SIG-M5 treated with dmso at 0.1 percent for 504 hours (cell line): ENCODE results near the gene ARHGAP45.
"Not testable (repeated sequence)": the region's sequence is repeated elsewhere in the genome, so short reads cannot be mapped to it uniquely, and the experiment has no call there.

ENCODE experiments used
- DNase-seq: peaks from one replicate; lab custom pipeline; 2025; ENCODE audit not compliant: unreplicated experiment; lab: John Stamatoyannopoulos, UW

The ARHGAP45 gene

DNA sequence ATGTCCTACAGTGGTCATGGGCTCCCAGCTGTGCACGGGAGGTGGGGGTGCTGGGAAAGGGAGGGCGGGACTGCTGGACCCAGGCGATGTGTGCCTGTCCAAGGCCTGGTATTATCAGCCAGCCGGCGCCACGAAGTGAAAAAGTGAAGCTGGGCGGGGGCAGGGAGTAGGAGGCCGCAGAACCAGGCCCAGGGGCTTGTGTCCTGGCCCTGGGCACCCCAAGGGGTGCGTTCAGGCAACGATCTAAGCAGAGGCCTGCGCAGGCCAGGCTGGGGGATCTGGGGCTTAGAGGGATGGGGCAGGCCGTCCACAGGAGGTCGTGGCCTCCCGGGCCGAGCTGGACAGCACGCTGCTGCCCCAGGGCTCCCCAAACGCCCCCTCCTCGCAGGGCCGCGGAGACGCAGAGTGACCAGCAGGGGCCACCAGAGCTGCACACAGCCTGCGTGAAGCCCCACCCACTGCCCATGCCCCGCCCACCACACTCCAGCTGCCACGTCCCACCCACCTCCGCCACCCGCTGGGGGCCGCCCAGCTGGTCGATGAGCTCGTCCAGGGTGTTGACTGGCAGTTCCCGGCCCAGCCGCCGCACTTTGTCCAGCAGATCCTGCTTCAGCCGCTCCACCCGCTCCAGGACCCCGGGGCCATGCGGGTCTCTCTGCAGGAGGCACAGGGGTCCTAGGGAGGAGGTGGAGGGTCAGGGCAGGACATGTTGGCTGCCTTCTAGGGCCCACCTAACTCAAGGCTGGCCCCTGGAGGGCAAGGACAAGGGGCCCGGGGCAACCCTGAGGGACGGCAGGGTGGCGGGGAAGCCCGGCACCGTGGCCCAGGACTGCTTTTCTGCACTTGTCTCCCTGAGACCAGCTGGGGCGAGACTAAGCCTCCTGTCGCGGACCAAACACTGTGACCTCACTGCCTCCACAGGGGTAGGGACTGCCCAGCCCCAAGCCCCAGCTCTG, 46.3 kb downstream of the ARHGAP45 start:
- DNase-seq = peak; percentile 73

DNA sequence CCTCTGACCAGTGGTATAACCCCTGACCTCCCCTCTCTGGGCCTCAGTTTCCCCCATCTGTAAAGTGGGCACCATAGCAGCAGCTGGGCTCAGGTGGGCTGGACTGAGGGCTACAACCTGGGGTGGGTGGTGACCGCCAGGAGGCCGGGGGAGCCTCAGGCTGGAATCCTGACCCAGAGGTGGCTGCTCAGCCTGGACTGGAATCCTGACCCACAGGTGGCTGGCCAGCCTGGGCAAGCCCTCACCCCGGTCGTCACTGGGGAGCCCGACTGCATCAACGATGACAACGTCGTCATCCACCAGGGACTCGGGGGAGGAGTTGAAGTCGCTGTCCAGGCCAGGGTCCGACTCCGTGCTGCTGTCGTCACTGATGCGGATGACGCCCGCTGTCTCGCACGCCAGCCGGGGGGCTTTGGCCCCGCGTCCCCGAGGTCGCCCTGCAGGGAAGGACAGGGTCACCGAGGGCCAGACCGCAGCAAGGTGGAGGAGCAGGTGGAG, 47.1 kb downstream of the ARHGAP45 start:
- no peak for DNase-seq

DNA sequence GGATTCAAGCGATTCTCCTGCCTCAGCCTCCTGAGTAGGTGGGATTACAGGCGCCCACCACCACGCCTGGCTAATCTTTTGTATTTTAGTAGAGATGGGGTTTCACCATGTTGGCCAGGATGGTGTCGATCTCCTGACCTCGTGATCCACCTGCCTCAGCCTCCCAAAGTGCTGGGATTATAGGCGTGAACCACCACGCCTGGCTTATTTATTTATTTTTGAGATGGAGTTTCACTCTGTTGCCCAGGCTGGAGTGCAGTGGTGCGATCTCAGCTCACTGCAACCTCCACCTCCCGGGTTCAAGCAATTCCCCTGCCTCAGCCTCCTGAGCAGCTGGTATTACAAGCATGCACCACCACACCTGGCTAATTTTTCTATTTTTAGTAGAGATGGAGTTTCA, 47.8 kb downstream of the ARHGAP45 start:
- DNase-seq = not testable (repeated sequence)

DNA sequence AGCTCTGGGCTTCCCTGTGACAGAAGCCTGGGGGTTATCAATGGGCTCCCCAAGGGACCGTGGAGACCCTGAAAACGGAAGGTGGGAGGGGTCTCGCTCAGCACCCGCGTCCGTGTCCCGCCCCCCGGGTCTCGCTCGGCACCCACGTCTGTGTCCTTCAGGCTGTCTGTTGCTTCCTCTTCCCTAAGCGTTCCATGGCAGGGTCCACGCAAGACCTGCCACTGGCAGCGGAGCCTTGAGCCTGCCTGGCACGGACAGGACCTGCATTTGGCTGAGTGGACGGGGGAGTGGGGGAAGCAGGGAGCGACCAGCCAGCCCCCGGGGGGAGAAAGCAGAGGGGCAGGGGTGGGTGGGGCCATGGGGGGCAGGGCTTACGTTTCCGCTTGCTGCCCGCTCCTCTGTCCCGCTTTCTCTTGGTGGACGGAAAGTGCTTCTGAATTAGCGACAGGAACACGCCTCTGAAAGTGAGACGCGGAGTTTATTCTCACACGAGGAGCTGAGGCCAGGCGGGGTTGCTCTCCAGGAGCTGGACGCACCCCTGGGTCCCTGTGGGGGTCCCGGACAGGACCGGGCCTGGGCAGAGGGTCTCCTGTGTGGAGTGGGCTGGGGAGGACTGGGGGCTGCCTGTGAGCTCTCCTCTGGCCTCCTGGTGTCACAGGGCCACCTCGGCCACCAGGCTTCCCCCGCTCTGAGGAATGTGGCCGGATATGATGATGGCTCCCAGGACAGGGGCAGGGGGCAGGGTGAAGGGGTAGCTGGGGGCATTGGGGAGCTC, 48.9 kb downstream of the ARHGAP45 start:
- no peak for DNase-seq

DNA sequence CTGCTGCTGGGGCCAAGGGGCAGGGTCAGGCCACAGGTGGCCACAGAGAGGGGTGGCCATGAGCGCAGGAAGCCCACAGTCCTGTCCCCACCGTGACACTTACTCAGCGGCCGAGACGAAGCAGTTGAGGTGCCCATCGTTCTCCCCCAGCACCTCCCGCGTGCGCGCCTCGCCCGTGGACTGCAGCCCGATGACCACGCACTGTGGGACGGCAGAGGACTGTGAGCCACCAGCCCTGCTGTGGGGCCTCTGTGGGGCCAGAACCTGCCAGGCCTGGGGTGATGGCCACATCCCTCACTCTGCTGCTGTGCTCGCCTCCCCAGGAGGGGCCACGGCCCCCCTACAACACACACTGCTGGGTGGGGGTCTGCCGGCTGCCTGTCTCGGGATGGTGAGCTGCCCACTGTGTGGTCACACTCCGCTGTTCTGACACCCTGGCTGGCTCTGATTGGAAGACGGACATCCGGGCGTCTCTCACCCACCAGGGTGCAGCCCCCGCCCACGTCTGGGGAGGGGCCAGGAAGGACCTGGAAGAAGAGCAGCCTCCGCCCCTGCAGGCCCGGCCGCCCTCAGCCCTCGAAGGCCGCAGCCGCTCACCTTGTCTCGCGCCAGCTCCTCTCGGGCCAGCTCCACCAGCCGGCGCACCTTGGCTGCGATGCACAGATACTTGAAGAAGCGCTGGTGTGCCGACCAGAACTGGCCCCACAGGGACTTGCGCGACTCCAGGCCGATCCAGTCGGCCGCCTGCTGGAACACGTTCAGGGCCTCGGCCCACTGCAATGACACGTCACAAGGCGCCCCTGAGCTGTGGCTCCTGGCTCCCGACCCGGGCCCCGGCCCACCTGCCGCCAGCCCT, 50.0 kb downstream of the ARHGAP45 start:
- no peak for DNase-seq

DNA sequence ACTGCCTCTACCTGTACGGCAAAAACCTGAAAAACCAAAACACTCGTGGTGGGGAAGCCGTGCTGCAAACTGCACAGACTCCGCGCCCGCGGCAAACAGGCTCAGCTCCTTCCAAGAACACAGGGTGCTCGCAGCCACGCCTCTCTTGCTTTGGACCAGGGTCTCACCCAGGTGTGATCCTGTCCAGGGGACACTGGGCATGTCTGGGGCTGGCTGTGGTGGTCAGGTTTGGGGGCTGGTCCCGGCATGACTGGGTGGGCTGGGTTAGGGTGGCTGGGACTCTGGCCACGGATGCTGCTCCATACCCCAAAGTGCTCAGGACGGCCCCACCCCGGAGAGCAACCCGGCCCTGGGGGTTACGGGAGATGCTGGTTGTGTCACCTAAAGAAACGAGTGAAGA, 50.7 kb downstream of the ARHGAP45 start:
- no peak for DNase-seq

DNA sequence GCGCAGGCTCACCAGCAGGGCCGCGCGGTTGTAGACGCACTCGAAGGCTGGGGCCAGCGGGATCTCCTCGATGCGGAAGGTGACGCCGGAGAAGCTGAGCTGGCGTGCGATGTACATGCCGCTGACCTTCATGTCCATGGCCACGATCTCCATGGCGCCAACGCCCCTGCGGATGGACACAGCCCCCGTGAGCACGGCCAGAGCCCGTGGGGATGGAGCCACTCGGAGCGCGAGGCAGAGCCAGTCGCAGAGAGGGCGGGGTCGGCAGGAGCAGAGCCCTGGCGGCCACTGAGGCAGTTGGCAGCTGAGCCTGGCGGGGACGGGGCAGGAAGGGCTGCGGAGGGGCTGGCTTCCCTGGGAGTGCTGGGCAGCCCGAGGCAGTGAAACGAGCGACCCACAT, 52.0 kb downstream of the ARHGAP45 start:
- no peak for DNase-seq

DNA sequence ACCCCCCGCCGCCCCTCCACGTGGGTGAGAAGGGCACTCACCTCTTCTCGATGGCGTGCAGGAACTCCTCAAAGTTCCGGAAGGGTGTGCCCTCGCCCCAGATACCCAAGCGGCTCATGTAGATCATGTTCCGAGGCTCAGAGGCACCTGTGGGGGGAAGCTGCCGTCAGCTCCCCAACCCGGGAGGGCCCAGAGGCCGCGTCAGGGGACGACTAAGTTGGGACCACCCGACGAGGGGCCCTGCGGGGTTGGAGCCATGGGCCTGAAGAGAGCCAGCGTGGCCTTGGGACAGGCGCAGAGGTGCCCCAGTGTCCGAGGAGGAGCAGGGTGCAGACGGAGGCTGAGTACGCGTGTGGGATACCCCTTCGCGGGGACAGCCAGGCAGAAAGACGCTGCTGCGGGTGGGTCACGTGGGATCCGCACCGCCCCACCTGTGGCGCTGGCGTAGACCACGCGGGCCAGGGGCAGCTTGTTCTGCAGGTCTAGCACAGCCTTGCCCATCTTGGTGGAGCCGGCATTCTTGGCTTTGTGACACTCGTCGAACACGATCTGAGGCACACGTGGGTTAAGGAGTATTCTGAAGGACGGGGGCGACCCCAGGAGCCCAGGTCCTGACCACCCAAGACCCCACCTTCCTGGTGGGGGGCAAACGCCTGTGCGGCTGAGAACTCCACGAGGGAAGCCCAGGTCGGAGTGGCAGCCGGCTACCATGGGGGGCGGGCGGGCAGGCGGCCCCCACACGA, 52.7 kb downstream of the ARHGAP45 start:
- DNase-seq = no peak

DNA sequence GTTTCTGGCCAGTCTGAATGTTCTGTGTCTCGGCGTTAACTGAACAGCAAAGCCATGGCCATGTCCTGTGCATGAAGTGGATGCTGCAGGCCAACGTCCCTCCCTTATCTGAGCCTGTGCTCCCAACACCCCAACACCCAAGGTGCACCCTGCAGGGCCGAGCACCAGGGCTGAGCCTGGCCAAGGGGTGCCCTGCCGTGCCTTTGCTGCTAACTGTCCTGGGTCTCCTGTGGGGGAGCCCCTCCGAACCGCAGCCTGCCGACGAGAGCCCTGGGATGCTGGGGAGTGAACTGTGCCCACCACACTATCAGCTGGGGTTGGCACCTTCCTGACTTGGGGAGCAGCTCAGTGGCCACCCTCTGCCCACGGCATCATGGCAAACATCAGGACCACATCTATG, 54.4 kb downstream of the ARHGAP45 start:
- DNase-seq = no peak

DNA sequence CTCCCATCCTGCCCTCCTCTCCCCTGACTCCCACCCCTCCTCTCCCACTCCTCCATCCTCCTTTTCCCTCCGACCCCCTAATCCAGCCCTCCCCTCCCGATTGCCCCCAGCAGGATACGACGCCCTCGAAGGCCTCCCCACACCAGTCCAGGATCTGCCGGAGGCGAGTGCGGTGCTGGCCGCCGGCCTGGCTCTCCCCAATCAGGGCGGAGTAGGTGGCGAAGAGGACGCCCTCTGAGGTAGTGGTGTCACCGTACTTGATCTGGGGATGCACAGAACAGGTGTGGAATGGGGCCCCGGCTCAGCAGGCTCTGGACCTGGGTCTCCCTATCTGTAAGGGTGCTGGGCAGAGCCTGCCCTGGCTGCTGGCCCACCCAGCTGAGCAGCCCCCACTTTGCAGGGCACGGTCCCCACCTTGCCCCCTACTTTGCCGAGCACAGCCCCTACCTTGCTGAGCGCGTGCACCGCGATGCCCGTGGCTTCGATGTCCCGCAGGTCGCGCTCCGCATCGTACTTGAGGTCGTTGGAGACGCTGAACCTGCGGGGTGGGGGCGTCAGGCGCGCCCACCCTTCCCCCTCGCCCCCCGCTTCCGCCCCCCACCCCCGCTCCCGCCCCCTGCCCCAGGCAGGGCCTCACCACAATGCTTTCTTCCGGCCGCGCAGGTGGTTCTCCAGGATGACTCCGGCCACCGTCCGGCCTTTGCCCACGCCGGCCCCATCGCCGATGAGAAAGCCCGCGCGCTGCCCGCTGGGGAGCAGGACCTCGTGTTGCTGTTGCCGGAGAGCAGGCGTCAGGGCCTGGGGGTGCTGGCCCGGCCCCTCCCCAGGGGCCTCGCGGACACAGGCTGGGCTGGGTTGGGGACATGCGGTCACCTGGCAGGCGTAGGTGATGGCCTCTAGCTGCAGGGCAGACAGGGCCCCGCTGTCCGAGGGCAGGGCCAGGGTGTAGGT, 55.3 kb downstream of the ARHGAP45 start:
- no peak for DNase-seq

DNA sequence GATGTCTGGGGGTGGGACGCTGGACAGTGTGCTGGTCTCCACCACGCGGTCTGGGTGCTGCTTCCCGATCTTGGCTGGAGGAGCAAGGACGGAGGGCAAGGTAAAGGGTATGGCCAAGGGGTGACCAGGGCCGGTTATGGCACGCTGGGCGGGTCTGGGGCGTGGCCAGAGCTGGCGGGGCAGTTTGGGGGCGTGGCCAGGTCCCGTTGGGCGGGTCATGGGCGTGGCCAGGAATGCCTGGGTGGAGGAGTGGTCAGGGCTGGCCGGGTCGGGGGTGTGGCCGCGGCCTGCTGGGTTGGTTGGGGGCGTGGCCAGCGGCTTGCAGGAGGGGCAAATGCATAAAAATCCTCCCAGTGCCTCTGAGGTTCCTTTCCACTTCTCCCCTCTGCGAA, 56.0 kb downstream of the ARHGAP45 start:
- DNase-seq = no peak

DNA sequence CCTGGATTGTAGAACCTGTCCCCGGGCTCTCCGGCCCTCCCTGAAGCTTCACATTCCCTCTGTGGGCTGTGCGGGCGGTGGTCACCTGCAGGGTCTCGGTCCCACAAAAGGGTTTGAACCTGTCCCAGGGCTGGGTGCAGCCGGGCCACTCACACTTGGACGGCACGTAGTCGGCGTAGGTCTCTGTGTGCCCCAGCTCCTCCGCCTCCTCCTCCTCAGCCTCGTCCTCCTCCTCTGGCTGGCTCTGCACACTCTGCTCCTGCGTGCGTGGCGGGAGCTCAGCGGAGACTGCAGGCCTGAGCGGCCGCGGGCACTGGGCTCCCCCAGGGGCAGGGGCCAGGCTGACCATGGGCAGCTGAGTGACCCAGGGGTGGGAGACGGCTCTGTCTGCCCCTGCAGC, 56.4 kb downstream of the ARHGAP45 start:
- DNase-seq = no peak

DNA sequence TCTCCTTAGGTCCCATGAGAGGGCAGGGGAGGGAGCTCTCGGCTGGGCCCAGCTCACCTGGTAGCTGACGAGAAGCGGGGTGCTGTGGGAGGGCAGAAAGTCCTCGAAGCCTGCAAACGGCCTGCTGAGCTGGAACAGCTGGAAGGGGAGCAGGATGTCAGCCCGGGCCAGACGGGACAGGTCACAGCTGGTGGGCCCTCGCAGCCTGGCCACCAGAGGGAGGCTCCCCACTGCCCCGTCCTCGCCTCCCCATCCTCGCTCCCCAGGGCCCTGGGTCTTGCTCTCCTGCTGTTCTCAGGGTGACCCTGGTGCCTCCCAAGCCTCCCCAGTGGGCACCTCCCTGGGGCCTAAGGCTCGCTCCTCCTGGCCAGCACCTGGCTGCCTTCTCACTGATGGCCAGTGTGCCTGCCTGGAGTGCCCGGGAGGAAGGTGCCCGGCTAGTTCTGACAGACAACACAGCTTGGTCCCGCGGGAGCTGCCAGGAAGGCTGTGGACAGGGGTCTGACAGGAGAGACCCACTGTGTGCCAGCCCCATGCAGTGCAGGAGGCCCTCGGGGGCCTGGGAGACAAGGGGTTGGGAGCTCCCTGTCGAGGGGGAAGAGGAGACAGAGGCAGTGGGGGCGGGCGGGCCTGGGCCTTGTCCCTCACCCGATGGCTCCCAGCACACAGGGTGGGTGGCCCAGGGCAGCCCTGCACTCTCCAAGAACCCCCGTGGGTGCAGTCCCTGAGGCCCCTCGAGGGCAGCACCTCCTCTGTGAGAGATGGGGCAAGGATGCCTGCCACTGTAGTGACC, 57.1 kb downstream of the ARHGAP45 start:
- no peak for DNase-seq

DNA sequence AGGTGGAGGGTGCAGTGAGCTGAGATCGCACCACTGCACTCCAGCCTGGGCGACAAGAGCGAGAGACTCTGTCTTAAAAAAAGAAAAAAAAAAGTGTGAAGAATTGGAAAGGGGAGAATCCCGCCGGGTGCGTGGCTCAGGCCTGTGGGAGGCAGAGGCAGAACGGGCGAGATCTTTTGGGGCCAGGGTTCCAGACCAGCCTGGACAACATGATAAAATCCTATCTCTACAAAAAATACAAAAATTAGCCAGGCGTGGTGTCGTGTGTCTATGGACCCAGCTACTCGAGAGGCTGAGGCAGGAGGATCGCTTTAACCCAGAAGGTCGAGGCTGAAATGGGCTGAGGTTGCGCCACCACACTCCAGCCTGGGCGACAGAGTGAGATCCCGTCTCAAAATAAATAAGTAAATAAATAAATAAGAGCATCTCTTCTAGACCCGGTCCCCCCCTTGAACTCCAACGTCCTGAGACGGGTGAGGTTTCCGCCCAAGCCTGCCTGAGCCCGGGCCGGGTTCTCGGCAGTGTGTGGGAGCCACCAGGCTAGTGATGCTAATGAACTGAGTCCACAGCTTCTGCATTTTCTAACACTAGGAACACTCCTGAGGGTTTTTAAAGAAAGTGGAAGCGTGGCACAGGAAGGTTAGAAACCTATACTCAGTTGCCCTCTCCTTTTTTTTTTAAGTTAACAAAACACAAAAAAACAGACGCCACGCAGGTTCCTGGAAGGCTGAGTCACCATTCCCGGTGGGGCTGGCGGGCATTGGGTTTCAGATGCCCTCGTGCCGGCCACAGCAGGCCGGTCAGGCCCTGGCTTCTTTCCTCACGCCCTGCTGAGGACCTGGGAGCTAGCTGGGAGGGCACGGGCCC, 58.9 kb downstream of the ARHGAP45 start:
- no peak for DNase-seq

DNA sequence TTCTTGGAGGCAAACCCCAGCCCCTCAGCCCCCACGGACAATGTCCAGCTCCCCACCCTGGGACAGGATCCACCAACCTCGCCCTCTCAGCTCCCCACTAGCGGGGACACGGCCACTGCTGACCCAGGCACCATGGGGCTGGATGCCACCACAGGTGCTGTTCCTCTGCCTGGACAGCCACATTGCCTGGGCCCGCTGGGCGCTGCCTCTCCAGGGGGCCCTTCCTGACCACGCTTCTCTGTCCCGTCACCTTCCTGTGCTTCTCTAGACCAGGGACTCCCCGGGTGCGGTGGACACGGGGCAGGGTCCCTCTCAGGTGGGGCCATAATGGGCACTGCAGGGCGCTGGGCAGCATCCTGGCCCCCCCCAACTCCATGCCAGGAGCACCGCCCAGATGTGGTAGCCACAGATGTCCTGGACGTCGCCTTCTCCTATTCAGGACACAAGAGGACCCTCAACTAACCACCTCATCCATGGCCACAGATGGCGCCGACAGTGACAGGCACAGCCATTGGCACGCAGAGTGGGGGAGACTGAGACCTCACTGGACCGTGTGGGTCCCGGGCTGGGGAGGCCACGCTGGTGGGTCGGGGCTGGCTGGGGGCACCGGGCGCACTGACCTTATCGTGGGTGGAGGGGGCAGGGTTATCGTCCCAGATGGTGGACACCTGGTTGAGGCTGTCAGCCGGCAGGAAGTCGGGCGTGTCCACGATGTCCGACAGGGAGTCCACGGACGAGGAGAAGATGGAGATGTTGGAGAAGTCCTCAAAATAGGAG, 60.2 kb downstream of the ARHGAP45 start:
- DNase-seq = no peak

DNA sequence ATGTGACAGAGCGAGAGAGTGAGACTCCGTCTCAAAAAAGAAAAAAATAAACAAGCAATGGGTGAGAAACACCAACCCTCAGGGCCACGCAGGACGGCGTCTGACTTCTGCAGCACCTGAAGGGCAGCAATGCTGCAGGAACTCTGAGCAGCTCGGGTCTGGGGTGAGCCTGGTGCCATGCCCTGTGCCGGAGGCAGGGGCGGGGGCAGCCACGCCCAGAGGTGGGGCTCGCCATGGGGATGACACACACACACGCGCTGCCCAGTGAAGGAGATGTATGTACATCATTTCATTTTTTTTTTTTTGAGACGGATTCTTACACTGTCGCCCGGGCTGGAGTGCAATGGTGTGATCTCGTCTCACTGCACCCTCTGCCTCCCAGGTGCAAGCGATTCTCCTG, 61.1 kb downstream of the ARHGAP45 start:
- no peak for DNase-seq

DNA sequence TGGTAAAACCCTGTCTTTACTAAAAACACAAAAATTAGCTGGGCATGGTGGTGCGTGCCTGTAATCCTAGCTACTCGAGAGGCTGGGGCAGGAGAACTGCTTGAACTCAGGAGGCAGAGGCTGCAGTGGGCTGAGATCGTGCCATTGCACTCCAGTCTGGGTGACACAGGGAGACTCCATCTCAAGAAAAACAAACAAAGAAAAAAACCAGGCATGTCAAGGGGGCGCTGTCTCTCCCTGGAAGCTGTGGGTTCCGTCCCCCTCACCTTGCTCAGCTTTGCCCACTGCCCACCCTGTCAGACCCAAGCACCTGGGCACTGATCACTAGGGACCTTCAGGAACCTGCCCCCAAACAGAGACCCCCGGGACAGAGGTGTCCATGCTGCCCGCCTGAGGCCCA, 62.1 kb downstream of the ARHGAP45 start:
- not testable (repeated sequence) for DNase-seq
